ENCODE results near the gene PCSK5.

Gene PCSK5

DNA sequence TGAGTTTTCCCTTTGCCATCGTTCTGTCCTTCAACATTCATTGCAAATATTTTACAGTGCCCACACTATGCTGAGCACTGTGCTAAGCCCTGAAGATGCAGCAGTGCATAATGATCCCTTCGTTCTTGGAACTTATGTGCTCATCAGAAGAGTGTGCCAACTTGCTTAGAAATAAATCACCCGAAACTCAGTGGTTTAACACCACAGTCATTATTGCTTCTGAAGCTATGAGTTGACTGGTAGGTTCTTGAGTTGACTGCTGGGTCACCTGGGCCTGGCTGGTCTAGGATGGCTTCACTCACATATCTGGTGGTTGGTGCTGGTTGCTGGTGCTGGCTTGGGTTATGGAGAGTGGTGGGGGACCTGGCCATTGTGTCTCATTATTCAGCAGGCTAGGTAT lies 20.9 kb downstream of the PCSK5 start:
- TF ChIP-seq, protein P1, sequence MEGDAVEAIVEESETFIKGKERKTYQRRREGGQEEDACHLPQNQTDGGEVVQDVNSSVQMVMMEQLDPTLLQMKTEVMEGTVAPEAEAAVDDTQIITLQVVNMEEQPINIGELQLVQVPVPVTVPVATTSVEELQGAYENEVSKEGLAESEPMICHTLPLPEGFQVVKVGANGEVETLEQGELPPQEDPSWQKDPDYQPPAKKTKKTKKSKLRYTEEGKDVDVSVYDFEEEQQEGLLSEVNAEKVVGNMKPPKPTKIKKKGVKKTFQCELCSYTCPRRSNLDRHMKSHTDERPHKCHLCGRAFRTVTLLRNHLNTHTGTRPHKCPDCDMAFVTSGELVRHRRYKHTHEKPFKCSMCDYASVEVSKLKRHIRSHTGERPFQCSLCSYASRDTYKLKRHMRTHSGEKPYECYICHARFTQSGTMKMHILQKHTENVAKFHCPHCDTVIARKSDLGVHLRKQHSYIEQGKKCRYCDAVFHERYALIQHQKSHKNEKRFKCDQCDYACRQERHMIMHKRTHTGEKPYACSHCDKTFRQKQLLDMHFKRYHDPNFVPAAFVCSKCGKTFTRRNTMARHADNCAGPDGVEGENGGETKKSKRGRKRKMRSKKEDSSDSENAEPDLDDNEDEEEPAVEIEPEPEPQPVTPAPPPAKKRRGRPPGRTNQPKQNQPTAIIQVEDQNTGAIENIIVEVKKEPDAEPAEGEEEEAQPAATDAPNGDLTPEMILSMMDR (IDR thresholded peaks at IDR 0.05), result no peak
- Histone ChIP-seq H3K4me3 (ENCODE audit: low read depth in 1 of 2, low read length in 1 of 2) (no peak overlapping the region), H3K27me3 (no peaks in the 10 kb centered on the region), H3K4me1 (ENCODE audit: control insufficient read depth in 1 of 2, insufficient read depth in 1 of 2, low read depth in 1 of 2, low read length in 1 of 2) (no peaks in the 10 kb centered on the region), H3K36me3 (no peaks in the 10 kb centered on the region), H3K27ac (no peak overlapping the region), H3K9me3 (no peaks in the 10 kb centered on the region)

DNA sequence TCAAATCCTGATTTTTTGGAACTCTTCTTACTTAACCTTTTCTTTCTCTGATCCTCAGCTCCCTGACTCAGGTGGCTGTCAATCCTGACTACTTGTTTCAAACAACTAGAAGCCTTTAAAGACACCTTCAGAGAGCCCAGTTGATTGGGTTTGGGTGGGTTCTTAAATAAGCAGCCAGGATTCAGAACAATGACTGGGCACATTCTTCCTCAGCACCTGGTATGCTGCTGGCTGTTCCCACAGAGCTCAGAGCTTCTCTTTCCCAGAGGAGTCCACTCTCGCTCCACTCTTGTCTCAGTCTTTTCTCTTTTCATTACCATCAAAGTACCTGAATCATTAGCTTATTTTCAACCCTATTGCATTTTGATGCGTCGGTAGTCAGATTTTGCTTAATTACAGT lies 22.5 kb downstream of the PCSK5 start:
- H3K27ac ChIP-seq, result no peak overlapping the region
- TF ChIP-seq, protein P1 (IDR thresholded peaks at IDR 0.05), result no peak
- H3K36me3 ChIP-seq, result no peaks in the 10 kb centered on the region
- H3K4me3 ChIP-seq (ENCODE audit: low read depth in 1 of 2, low read length in 1 of 2), result no peak overlapping the region
- no peaks in the 10 kb centered on the region for H3K9me3 ChIP-seq
- no peaks in the 10 kb centered on the region for H3K27me3 ChIP-seq
- H3K4me1 ChIP-seq (ENCODE audit: control insufficient read depth in 1 of 2, insufficient read depth in 1 of 2, low read depth in 1 of 2, low read length in 1 of 2), result no peaks in the 10 kb centered on the region

DNA sequence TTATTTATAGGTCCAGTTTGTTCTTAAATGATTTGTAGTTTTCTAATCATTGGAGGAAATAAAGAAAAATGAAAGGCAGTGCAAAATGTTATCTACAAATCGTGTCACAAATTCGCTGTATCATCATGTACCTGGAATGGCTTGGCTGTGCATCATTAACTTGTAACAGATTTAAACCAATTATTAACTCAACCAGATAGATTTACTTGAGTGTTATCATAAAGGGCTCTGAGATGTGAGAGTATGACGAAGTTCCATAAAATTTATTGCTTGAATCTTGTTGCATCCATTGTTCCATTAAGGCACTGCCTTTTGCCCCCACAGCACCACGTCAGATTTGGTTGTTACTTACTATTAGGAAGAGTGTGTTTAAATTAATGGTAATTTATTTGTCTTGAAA lies 23.5 kb downstream of the PCSK5 start:
- H3K27me3 ChIP-seq, result no peaks in the 10 kb centered on the region

DNA sequence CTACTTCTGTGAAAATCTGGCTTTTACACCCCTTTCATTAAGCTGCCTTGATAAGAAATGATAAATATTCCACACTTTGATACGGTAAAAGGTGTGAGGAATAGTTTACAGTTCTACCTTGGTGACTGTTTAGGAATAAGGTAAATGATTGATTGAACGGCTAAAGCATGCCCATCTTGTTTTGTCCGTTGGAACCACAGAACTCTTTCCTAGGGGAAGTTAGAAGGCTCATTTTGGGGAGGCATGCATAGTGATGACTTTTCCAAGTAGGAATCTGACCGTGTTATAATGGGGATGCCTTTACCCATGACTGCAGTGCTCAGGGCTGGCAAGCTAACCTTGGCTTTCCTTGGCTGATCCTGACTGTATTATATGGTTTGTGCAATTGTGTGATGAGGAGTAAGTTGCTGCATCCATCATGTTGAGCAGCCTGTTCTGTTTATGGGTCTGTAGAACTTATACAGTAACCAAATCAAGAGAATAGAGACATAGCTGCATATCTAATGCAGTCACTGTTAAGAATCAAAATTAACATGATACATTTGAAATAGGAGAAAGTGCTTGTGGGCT lies 24.5 kb downstream of the PCSK5 start:
- Histone ChIP-seq H3K9me3 (no peaks in the 10 kb centered on the region), H3K27ac (no peak overlapping the region), H3K36me3 (no peaks in the 10 kb centered on the region), H3K27me3 (no peaks in the 10 kb centered on the region), H3K4me1 (ENCODE audit: control insufficient read depth in 1 of 2, insufficient read depth in 1 of 2, low read depth in 1 of 2, low read length in 1 of 2) (no peaks in the 10 kb centered on the region), H3K4me3 (ENCODE audit: low read depth in 1 of 2, low read length in 1 of 2) (no peak overlapping the region)
- TF ChIP-seq, protein P1 (IDR thresholded peaks at IDR 0.05), result no peak

More for the DNA sequence above, 23.5 kb downstream of the PCSK5 start:
- Histone ChIP-seq H3K4me3 (ENCODE audit: low read depth in 1 of 2, low read length in 1 of 2) (no peak overlapping the region), H3K4me1 (ENCODE audit: control insufficient read depth in 1 of 2, insufficient read depth in 1 of 2, low read depth in 1 of 2, low read length in 1 of 2) (no peaks in the 10 kb centered on the region), H3K27ac (no peak overlapping the region), H3K36me3 (no peaks in the 10 kb centered on the region), H3K9me3 (no peaks in the 10 kb centered on the region)
- TF ChIP-seq, protein P1 (IDR thresholded peaks at IDR 0.05), result no peak

DNA sequence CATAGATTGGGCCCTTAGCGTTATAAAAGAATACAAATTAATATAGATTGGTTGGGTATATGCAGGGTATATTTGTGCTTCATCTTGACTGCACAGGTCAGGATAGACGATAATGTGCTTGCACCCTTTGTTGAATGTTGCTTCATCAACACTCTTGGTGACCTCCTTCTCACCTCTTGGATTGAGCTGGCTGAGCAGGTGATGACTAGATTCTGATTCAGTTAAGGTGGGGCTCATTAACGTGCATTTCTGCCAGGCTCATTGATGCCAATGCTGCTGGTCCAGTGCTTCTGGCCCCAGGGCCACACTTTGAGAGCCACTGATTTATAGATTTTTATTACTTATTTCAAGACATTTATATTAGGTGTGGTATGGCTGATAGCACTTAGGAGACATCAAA lies 27.7 kb downstream of the PCSK5 start:
- no peaks in the 10 kb centered on the region for H3K9me3 ChIP-seq
- H3K36me3 ChIP-seq, result no peaks in the 10 kb centered on the region
- H3K4me3 ChIP-seq (ENCODE audit: low read depth in 1 of 2, low read length in 1 of 2), result no peak overlapping the region
- H3K27ac ChIP-seq, result no peak overlapping the region
- TF ChIP-seq, protein P1 (IDR thresholded peaks at IDR 0.05), result no peak
- no peaks in the 10 kb centered on the region for H3K4me1 ChIP-seq (ENCODE audit: control insufficient read depth in 1 of 2, insufficient read depth in 1 of 2, low read depth in 1 of 2, low read length in 1 of 2)
- H3K27me3 ChIP-seq, result no peaks in the 10 kb centered on the region

DNA sequence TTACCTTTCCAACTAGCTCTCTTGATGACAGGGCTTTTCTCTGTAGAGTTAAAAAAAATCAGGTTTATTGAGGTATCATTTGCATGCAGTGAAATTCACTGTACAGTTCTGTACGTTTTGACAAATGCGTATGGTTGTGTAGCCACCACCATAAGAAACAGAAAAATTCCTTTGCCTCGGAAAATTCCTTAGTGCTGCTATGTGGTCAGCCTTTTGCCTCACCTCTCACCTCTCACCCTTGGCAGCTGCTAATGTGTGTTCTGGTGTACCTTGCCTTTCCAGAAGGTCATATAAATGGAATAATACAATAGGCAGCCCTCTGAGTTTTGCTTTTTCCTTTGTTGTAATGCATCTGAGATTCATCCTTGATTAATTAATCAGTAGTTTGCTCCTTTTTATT lies 28.4 kb downstream of the PCSK5 start:
- H3K4me1 ChIP-seq (ENCODE audit: control insufficient read depth in 1 of 2, insufficient read depth in 1 of 2, low read depth in 1 of 2, low read length in 1 of 2), result no peaks in the 10 kb centered on the region
- no peak overlapping the region for H3K27ac ChIP-seq
- no peaks in the 10 kb centered on the region for H3K27me3 ChIP-seq
- TF ChIP-seq, protein P1 (IDR thresholded peaks at IDR 0.05), result no peak
- H3K36me3 ChIP-seq, result no peaks in the 10 kb centered on the region
- no peak overlapping the region for H3K4me3 ChIP-seq (ENCODE audit: low read depth in 1 of 2, low read length in 1 of 2)
- H3K9me3 ChIP-seq, result no peaks in the 10 kb centered on the region
